Inflammatory macrophage treated with lipopolysaccharide for 1 hour (primary cell): ENCODE results near the gene SLC23A1.
"Not testable (repeated sequence)": the region's sequence is repeated elsewhere in the genome, so short reads cannot be mapped to it uniquely, and the experiment has no call there.

Source experiments
- DNase-seq, 2 donors: peaks; one replicate each; pipeline ENCODE4 v3.0.0-alpha.2; 2020 to 2022

SLC23A1 gene

DNA sequence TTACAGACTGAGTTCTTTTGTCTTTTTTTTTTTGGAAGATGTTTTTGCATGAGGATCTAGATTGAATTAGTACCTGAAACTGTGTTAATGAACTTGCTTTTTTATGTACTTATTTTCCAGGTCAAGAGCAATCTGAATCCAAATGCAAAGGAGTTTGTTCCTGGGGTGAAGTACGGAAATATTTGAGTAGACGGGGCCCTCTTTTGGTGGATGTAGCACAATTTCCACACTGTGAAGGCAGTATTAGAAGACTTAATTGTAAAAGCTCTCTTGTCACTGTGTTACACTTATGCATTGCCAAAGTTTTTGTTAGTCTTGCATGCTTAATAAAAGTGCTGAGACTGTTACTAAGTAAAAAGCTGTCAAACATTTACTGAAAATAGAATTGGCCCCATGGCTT, 14.5 kb downstream of the SLC23A1 start:
- no peak for DNase-seq

DNA sequence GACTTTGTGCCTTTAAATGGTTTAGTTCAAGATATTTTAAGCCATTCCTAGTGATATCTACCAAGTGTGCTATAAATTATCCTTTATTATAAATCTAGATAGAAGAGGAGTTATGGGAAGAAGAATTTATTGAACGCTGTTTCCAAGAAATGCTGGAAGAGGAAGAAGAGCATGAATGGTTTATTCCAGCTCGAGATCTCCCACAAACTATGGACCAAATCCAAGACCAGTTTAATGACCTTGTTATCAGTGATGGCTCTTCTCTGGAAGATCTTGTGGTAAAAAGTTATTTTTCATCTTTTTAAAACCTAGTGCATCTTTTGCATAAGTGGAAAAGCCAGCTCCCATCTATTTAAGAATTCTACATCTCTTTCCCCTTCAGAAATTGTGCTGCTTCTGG, 18.6 kb downstream of the SLC23A1 start:
- DNase-seq: no peak

DNA sequence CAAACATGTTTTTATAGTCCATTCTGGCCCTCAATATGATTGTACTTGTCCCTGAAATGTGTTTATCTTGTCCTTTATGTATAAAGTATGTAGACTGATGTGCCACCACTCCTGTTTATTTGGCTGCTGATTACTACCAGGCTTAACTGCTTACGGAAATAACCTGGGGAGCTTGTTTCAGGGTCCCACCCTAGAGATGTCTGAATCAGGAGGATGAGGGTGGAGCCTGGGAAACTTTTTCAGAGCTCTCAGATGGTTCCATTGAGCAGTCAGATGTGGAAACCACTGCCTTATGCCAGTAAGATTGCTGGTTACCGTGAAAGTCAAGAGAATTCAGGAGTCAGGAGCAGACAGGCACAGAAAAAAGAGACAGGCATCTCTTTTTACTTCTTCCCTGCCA, 19.2 kb downstream of the SLC23A1 start:
- no peak for DNase-seq

GRCh38 chr5:139361835-139362429, 21.2 kb downstream of the SLC23A1 start:
- no peak for DNase-seq

- no peak for DNase-seq
Observed at GRCh38 chr5:139360384-139360783, 22.7 kb downstream of the SLC23A1 start.

GRCh38 chr5:139358064-139358463, 25.0 kb downstream of the SLC23A1 start:
- DNase-seq: no peak

DNA sequence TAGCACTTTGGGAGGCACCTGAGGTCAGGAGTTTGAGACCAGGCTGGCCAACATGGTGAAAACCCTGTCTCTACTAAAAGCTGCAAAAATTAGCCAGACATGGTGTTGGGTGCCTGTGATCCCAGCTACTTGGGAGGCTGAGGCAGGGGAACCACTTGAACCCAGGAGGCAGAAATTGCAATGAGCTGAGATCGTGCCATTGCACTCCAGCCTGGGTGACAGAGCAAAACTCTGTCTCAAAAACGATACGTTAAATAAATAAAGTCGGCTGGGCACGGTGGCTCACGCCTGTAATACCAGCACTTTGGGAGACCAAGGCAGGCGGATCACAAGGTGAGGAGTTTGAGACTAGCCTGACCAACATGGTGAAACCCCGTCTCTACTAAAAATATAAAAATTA, 27.2 kb downstream of the SLC23A1 start:
- DNase-seq: not testable (repeated sequence)

GRCh38 chr5:139354186-139354585, 28.9 kb downstream of the SLC23A1 start:
- DNase-seq: no peak

DNA sequence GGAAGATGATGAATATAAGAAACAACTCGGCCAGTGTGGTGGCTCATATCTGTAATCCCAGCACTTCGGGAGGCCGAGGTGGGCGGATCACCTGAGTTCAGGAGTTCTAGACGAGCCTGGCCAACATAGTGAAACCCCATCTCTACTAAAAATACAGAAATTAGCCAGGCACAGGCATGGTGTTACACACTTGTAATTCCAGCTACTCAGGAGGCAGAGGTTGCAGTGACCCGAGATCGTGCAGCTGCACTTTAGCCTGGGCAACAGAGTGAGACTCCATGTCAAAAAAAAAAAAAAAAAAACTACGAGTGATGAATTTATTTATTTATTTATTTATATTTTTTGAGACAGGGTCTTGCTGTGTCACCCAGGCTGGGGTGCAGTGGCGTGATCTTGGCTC, 35.2 kb downstream of the SLC23A1 start:
- not testable (repeated sequence) for DNase-seq

DNA sequence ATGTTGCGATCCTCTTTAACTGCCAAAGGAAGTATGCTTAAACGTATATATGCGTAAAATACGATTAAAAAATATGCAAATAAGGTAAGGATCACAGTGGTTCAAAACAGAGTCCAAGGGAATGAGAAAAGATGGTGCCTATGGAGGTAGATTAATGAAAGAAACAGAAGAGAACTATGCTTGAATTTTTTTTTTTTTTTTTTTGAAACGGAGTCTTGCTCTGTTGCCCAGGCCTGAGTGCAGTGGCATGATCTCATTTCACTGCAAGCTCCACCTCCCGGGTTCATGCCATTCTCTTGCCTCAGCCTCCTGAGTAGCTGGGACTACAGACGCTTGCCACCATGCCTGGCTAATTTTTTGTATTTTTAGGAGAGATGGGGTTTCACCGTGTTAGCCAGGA, 37.7 kb downstream of the SLC23A1 start:
- not testable (repeated sequence) for DNase-seq

DNA sequence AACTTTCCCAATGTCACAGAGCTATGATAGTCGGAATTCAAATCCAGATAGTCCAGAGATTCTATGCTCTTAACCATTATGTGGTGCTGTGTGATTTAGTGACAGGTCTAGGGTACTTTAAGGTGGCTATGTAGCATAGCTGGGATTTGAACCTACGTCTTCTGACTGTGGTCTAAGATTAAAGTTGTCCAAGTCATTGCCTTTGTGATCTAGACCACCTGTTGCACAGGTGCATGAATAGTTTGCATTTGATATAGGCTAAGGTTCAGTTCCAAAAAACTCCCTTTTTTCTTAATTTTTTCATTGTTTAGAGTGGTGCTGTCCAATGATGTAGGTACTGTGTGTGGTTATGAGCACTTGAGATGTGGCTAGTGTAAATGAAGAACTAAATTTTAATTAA, 38.9 kb downstream of the SLC23A1 start:
- no peak for DNase-seq

- DNase-seq: no peak
Observed at GRCh38 chr5:139343476-139343875, 39.6 kb downstream of the SLC23A1 start.

DNA sequence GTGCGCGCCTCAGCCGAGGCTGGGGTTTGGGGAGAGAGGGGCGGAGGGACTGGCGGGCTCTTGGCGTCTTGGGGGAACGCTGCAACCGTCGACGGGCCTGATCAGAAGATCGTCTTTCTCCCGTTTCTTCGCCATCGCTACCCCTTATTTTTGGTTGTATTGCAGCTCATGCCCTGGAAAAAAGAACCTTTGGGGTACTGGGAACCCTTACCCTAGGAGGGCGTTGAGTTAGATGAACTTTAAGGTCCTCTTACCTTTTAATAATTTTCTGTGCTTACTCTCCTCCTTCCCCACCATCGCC, 40.7 kb downstream of the SLC23A1 start:
- DNase-seq: no peak

GRCh38 chr5:139341689-139342422, 41.2 kb downstream of the SLC23A1 start, which contains the start of gene PAIP2:
TSS of gene PAIP2 (plus strand) at chr5:139341854. CDS start at chr5:139363785, 21,931 bp downstream.
- DNase-seq: peak; percentile 91 to 95

- DNase-seq: no peak
Observed at GRCh38 chr5:139341187-139341688, 41.9 kb downstream of the SLC23A1 start.

- no peak for DNase-seq
Observed at GRCh38 chr5:139340051-139340450, 43.0 kb downstream of the SLC23A1 start.

- no peak for DNase-seq
Observed at GRCh38 chr5:139335811-139336210, 47.3 kb downstream of the SLC23A1 start.
